ENCODE measurements around the gene WDR90. TPM values are rescaled to one million over a fixed set of nuclear protein-coding genes. Genes with fewer than 3 reads are reported as not detected.

Gene WDR90
- total and polyA plus RNA-seq, 10 of the 15 experiments (the other 5 are each of a cell fraction or from before 2014, with no cell fraction given), result 2.0 to 65.0 (median 16.7) TPM

DNA sequence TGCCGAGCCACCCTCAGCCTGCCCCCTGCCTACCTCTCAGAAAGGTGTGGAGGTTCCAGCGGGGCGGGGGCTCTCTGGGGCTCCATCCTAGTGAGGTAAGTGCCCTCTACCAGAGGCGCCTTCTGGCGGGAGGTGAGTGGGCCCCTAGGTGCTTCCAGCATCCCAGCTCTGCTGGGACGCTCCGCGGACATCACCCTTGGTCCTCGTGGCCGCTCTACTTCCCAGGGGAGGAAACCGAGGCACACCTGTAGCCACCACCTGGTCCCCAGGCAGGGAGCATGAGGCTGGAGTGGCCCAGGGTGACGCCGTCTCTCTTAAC, 6.2 kb upstream of the WDR90 start:
- ChIA-PET POLR2A (interaction anchor here (1.3 kb wide), 1 partner anchor 37 kb away, joined by 4 read pairs; the partner anchor contains the start of gene STUB1), SMC1A (ENCODE audit: uncharacterized antibody, unreplicated experiment) (no interaction called here), RAD21 (ENCODE audit: unreplicated experiment) (no interaction called here), CTCF (interaction anchor here (1.0 kb wide), 1 partner anchor 161 kb away, joined by 3 read pairs; no protein-coding TSS in a partner anchor)
- H3K27me3 ChIP-seq (replicated peaks in 1 of 2; ENCODE audit: control insufficient read depth in 2 of 2, insufficient read depth in 2 of 2, low read length in 1 of 2), result no peaks in the 10 kb centered on the region
- DNase-seq (ENCODE audit: low read depth, low spot score) (no peak), ATAC-seq (no peak; the same call in 2 of the 3 replicates), FAIRE-seq (no peak)
- 23% methylated on average over 12 of the region's 13 CpGs for WGBS (ENCODE audit: insufficient coverage, insufficient replicate concordance, low lambda C conversion rate, missing lambda C conversion rate)
- H3K4me2 ChIP-seq (ENCODE audit: control insufficient read depth, insufficient read depth), result peak overlapping the region; percentile 72
- peaks cover 8% of the 10 kb centered on the region for H3K4me1 ChIP-seq (ENCODE audit: control insufficient read depth, insufficient read depth, low read length)
- intact Hi-C loops (cut with micrococcal nuclease; ENCODE audit: unreplicated experiment) (no loop called here), in situ Hi-C loops (cut with MboI) (no loop called here)
- H3K9ac ChIP-seq (ENCODE audit: control insufficient read depth, insufficient read depth, low read length), result peak overlapping the region; percentile 89
- H2AFZ ChIP-seq (ENCODE audit: control insufficient read depth, low read depth, low read length), result no peak overlapping the region
- H3K36me3 ChIP-seq (ENCODE audit: control insufficient read depth in 2 of 2, insufficient read depth in 2 of 2, low read length in 1 of 2), result no peaks in the 10 kb centered on the region; a peak in 2 of 4 replicates
- H4K20me1 ChIP-seq (ENCODE audit: control insufficient read depth, insufficient read depth), result no peaks in the 10 kb centered on the region
- peak overlapping the region; percentile 83 for H3K27ac ChIP-seq (ENCODE audit: control insufficient read depth, insufficient read depth)
- H3K9me3 ChIP-seq (replicated peaks; ENCODE audit: control insufficient read depth, insufficient read depth, low read length), result no peaks in the 10 kb centered on the region
- BruUV-seq (replicated peaks), result no TSS peak
- TF ChIP-seq ZZZ3 (IDR thresholded peaks at IDR 0.05; ENCODE audit: control insufficient read depth, insufficient read length, low read depth) (no peak), ZNF274 (IDR thresholded peaks at IDR 0.05; ENCODE audit: insufficient read depth, insufficient read length) (no peak), BCL11A (IDR thresholded peaks at IDR 0.05; ENCODE audit: low read depth, low read length) (no peak), HDGF (IDR thresholded peaks at IDR 0.05) (no peak), PAX8 (IDR thresholded peaks at IDR 0.05) (no peak), SPI1 (IDR thresholded peaks at IDR 0.05; ENCODE audit: borderline replicate concordance, insufficient read depth, low read depth, low read length) (no peak), LARP7 (IDR thresholded peaks at IDR 0.05) (no peak), CREM (IDR thresholded peaks at IDR 0.05; ENCODE audit: low read depth) (no peak), MEF2A (IDR thresholded peaks at IDR 0.05; ENCODE audit: insufficient read depth, low read depth, low read length) (no peak), RB1 (IDR thresholded peaks at IDR 0.05; ENCODE audit: borderline replicate concordance) (no peak), PAX5 (IDR thresholded peaks at IDR 0.05; ENCODE audit: borderline replicate concordance, low read depth, low read length) (no peak), HDAC6 (IDR thresholded peaks at IDR 0.05; ENCODE audit: unreplicated experiment) (no peak), JUND (IDR thresholded peaks at IDR 0.05; ENCODE audit: low read depth, low read length) (no peak)
- TF ChIP-seq, protein P1, sequence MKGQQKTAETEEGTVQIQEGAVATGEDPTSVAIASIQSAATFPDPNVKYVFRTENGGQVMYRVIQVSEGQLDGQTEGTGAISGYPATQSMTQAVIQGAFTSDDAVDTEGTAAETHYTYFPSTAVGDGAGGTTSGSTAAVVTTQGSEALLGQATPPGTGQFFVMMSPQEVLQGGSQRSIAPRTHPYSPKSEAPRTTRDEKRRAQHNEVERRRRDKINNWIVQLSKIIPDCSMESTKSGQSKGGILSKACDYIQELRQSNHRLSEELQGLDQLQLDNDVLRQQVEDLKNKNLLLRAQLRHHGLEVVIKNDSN (IDR thresholded peaks at IDR 0.05; ENCODE audit: borderline replicate concordance, extremely low read length, insufficient read depth, low read depth, low read length), result no peak
- TF ChIP-seq, protein P2, sequence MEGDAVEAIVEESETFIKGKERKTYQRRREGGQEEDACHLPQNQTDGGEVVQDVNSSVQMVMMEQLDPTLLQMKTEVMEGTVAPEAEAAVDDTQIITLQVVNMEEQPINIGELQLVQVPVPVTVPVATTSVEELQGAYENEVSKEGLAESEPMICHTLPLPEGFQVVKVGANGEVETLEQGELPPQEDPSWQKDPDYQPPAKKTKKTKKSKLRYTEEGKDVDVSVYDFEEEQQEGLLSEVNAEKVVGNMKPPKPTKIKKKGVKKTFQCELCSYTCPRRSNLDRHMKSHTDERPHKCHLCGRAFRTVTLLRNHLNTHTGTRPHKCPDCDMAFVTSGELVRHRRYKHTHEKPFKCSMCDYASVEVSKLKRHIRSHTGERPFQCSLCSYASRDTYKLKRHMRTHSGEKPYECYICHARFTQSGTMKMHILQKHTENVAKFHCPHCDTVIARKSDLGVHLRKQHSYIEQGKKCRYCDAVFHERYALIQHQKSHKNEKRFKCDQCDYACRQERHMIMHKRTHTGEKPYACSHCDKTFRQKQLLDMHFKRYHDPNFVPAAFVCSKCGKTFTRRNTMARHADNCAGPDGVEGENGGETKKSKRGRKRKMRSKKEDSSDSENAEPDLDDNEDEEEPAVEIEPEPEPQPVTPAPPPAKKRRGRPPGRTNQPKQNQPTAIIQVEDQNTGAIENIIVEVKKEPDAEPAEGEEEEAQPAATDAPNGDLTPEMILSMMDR (IDR thresholded peaks at IDR 0.05 in 2 of 3, conservative IDR thresholded peaks at IDR 0.05 in 1 of 3; ENCODE audit: control insufficient read depth in 2 of 3, extremely low read depth in 1 of 3, insufficient read depth in 1 of 3, low read depth in 3 of 3, low read length in 3 of 3), result no peak
- TF ChIP-seq, protein P3, sequence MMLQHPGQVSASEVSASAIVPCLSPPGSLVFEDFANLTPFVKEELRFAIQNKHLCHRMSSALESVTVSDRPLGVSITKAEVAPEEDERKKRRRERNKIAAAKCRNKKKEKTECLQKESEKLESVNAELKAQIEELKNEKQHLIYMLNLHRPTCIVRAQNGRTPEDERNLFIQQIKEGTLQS (IDR thresholded peaks at IDR 0.05; ENCODE audit: borderline replicate concordance, extremely low read depth, low read depth, low read length), result no peak
- TF ChIP-seq, protein P4, sequence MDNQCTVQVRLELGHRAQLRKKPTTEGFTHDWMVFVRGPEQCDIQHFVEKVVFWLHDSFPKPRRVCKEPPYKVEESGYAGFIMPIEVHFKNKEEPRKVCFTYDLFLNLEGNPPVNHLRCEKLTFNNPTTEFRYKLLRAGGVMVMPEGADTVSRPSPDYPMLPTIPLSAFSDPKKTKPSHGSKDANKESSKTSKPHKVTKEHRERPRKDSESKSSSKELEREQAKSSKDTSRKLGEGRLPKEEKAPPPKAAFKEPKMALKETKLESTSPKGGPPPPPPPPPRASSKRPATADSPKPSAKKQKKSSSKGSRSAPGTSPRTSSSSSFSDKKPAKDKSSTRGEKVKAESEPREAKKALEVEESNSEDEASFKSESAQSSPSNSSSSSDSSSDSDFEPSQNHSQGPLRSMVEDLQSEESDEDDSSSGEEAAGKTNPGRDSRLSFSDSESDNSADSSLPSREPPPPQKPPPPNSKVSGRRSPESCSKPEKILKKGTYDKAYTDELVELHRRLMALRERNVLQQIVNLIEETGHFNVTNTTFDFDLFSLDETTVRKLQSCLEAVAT (IDR thresholded peaks at IDR 0.05), result no peak
- TF ChIP-seq, protein P5, sequence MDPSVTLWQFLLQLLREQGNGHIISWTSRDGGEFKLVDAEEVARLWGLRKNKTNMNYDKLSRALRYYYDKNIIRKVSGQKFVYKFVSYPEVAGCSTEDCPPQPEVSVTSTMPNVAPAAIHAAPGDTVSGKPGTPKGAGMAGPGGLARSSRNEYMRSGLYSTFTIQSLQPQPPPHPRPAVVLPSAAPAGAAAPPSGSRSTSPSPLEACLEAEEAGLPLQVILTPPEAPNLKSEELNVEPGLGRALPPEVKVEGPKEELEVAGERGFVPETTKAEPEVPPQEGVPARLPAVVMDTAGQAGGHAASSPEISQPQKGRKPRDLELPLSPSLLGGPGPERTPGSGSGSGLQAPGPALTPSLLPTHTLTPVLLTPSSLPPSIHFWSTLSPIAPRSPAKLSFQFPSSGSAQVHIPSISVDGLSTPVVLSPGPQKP (IDR thresholded peaks at IDR 0.05; ENCODE audit: low read depth, low read length), result no peak
- H3K4me3 ChIP-seq, result peak overlapping the region; percentile 98
- H3K79me2 ChIP-seq (ENCODE audit: control insufficient read depth, insufficient read depth, low read length), result peaks cover 35% of the 10 kb centered on the region
